HG03575 (cell line): ENCODE data around the gene GMCL2.

Experiments
- ATAC-seq: cut with Tn5 transposase; IDR thresholded peaks from one replicate; pipeline ENCODE4 v1.9.1; 2021; ENCODE audit not compliant: unreplicated experiment, insufficient number of reproducible peaks, low FRiP score; ENCODE audit errors: extremely low read depth

Gene GMCL2

DNA sequence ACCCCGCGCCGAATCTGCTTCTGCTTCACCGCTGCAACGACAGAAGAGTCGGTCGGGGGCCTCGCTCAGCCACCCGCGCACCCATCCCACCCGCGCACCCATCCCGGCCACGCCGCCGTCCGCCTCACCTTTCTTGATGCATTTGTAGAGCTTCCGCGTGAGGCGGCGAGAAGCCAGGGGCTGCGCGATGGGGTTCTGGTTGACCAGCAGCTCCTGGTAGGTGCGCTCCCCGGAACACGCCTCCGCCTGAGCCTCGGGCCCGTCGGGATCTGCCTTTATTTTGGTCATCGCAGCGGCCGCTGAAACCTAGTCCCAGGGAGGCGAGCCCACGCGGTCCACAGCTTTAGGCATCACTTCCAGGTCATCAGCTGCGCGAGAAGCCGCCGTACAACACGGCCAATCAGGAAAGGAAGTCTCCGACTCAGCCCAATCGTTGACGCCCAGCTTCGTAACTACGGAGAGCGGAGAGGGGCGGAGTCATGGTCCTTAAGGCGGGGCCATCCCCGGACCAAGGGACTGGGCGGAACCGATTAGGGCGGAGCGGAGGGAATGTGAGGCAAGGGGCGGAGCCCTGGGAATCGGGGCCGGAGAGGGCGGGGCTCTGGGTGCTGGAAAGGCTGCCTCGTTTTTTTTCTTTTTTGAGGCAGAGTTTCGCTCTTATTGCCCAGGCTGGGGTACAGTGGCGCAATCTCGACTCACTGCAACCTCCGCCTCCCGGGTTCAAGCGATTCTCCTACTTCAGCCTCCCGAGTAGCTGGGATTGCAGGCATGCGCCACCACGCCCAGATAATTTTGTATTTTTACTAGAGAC, 33.4 kb downstream of the GMCL2 start, which contains the start of gene NHP2:
TSS of gene NHP2 (minus strand) at position 356 of the 811 bp plus-strand sequence. CDS start at position 288, 68 bp downstream.
- ATAC-seq = peak; percentile 90

DNA sequence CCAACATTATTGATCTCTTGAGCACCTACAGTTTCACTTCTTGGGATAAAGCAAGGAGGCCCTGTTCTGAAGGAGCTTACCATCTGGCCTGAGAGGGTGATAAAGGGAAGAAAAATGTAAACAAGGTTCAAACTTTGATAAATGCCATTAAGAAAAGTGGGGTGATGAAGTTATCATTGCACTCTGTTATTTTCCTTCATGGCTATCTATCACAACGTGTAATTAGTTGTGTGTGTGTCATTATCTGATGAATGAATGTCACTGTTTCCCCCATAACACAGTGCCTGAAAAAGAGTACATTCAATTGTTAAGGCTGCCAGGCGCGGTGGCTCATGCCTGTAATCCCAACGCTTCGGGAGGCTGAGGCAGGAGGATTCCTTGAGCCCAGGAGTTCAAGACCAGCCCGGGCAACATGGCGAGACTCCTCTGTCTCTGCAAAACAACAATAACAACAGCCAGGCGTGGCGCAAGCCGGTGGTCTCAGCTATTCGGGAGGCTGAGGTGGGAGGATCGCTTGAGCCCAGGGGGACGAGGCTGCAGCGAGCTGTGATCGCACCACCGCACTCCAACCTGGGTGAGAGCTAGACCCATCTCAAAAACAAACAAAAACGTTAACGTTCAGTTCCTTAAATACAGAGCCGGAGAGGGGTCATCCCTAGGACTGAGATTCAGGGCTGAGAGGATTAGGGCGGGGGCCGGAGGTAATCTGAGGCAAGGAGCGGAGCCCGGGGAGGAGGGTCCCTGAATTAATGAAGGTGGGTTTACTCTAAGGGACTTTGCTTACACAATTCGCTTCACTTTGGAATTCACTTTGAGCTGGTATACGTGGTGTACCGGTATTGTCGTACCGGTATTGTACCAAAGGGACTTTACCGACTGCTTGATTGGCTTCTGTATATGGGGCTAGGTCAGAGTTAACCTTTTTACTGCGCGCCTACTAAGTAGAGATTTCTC, 34.4 kb downstream of the GMCL2 start:
- no peak for ATAC-seq

DNA sequence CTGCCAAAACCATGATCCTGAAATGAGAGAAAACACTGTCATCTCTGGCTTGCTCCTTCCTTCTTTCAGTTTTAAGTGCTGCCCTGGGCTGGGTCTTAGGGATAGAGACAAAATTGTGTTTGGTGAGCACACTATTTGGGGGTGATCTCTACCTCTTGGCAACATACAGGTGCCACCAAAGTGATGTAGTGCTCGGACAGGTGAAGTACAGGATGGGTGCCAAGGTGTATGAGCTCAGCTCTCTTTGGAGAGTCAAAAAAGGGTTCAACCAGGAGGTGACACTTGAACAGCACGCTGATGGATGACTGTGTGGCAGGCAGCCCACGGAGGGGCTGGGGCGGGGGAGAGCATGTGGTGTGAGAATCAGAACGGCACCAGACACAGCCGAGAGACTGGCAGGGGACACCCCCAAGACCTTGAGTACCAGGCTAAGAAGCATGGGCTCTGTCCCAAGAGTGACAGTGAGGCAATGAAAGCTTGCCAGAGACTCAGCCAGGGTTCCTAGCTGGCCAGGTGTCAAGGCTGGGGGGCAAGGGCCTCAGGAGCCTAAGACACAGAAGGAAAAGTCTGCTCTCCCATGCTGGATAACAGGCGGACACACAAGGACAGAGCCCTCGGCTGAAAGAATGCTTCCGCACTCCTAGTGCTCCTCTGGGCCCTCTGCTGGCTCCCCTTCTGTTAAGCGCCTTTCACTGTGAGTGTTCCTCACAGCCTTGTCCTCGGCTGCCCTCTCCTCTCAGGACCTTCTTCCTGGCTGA, 36.0 kb downstream of the GMCL2 start:
- ATAC-seq = no peak

DNA sequence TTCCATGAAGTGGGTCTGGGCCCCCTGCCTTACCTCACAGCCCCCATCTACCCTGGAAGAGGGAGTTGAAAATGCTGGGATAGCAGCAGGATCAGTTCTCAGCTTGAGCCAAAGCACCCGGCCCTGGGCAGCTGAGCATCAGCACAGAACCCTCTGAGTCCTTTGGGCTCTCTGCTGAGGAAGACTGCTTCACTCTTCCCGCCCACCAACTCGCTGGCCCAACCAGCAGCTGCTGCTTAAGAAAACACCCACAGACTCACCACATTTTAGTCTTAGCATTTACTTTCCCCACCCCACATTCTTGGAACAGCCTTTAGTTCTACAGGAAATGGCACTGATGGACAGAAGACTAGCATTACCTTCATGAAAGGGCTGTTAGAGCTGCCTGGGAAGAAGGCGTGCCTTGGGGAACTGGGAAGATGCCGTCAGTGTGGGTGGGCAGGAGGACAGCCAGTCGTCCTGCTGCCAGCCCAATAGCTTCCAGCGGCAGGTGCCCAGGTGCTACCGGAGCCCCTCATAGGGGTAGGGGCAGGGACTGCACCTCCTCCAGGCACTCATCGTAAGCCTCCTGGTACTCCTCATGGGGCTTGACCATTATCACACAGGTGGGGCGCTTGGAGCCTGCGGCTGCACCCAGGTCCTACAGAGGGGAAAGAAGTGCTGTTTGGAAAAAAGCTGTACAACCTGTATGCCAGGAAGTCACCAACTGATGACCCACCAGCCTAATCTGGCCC, 37.8 kb downstream of the GMCL2 start:
- ATAC-seq = no peak

DNA sequence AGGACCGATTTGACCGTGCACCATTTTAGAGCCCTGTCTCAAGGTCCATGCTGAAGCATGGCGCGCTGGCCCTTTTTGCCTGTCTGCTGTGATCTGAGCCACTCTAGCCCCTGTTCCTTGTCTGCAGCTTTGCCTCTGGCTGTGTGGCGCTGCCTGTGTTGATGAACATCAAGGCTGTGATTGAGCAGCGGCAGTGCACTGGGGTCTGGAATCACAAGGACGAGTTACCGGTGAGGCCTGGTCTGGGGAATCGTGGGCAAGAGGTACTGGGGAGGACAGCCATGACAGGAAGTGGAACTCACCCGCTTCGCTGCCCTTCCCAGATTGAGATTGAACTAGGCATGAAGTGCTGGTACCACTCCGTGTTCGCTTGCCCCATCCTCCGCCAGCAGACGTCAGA, 39.8 kb downstream of the GMCL2 start:
- no peak for ATAC-seq

DNA sequence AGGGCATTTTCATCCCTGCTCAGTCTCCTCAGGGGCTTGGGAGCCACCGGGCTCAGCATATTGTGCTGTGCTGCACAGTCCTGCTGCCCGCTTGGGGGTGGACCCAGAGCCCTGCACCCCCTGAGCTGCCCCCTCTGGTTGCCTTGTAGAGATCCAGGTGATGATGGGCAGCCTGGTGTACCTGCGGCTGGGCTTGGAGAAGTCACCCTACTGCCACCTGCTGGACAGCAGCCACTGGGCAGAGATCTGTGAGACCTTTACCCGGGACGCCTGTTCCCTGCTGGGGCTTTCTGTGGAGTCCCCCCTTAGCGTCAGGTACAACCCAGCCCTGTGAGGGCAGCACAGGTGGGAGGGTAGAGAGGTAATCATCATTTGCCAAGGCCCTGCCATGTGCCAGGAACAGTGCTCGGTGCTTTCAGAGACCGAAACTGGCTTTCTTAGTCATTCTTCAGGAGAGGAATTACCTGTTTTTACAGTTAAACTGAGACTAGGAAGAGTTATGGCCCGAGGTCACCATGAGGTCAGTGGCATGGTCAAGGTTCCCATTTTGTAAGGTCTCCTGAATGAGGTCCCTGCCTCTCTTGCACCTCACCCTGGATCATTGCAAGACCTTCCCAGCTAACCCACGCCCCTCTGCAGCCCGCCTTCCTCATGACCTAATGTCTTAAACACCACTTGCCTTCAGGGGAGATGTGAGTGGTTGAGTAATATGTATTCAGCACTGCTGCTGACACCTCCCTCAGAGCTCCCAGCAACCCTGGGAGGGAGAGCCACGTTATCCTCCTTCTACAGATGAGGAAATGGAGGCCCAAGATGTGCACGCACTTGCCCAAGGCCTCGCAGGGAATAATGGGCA, 41.0 kb downstream of the GMCL2 start:
- ATAC-seq = no peak

DNA sequence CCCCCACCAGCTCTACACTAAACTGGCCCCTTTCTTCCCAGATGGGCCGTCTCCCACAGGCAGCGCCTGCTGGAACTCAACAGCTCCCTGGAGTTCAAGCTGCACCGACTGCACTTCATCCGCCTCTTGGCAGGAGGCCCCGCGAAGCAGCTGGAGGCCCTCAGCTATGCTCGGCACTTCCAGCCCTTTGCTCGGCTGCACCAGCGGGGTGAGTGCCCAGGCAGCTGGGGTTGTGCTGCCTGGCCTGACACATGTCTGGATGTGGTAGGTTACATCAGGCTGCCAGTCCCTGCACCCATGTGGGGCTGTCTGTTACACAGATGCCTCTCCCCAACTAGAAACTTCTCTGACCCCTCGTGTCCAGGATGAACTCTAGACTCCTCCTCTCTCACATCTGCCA, 43.3 kb downstream of the GMCL2 start:
- ATAC-seq = no peak

DNA sequence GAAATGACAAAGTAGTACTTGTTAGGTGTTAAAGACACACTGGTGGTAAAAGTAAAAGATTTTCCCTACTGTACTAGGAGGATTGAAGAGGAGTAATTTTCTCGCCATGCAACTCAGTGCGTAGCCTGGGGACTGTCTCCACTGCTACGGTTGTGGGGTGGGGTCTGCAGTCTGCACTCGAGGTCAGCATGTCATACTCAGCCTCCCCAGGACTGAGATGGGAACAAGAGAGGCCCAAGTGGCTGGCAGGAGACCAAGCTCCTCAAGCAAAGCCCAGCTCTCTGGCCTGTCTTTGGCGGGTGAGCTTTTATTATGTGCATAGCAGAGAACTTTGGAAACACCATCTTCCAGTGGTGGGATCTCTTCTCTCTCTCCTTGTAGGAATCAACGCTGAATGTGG, 43.9 kb downstream of the GMCL2 start:
- ATAC-seq = no peak

DNA sequence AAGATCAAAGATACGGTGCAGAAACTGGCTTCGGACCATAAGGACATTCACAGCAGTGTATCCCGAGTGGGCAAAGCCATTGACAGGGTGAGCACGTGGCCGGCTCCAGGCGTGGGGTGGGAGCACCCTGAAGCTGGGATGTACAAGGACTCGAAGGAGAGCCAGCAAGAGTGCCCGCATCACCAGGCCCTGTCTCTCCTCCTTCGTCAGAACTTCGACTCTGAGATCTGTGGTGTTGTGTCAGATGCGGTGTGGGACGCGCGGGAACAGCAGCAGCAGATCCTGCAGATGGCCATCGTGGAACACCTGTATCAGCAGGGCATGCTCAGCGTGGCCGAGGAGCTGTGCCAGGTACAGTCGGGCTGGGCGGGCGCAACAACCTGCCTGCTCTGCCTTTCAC, 44.5 kb downstream of the GMCL2 start:
- ATAC-seq = no peak

DNA sequence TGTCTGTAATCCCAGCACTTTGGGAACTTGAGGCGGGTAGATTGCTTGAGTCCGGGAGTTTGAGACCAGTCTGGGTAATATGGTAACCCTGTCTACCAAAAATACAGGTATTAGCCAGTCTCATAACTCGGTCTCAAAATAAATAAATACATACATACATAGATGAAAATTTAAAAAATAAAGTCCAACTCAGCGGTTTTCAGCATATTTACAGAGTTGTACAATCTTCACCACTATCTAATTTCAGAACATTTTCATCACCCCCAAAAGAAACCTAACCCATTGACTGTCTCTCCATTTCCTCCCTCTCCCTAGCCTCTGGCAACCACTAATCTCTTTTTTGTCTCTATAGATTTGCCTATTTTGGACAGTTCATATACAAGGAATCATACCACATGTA, 45.6 kb downstream of the GMCL2 start:
- ATAC-seq = no peak

DNA sequence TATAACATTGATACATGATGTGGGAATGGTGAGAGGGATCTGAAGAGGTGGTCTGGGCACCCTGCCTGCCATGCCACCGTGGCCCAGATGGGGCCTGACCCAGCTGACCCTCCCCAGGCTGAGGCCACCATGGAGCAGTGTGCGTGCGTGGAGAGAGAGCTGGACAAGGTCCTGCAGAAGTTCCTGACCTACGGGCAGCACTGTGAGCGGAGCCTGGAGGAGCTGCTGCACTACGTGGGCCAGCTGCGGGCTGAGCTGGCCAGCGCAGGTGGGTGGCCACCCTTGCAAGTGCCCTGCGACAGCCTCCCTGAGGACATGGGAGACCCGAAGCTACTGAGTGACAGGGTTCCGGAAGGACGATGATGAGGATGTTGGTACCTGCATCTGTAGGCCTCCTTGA, 49.2 kb downstream of the GMCL2 start:
- no peak for ATAC-seq

DNA sequence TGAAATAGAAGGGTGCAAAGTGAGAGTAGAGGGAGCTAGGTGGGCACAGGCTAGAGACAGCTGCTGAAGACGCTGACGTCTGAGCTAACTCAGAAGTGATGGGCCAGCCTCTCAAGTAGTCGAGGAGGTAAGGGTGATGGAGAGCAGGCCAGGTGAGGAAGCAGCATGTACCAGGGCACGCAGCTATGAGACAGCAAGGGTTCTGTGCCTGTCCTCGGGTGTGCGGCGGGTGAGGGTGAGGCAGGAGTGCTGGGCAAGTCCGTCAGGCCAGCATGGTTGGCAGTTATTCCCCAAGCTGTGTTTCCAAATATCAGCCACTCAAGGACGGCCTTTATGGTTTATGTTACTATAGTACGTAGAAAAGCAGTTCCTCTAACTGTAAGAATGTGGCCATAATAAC, 50.2 kb downstream of the GMCL2 start:
- no peak for ATAC-seq
